Lung (tissue), 12 donors: Measurements from ENCODE around the gene IFT52. TPM values are rescaled to one million over a fixed set of nuclear protein-coding genes. Genes with fewer than 3 reads are reported as not detected.

Source experiments
- ATAC-seq: fragments of 200-7000 bp; cut with Tn5 transposase; one replicate; pipeline ENCODE4 v1.9.1; 2020; ENCODE audit warnings: moderate number of reproducible peaks; ENCODE audit not compliant: insufficient read depth, low FRiP score
- DNase-seq, 3 donors: peaks; one replicate each; pipeline ENCODE4 v3.0.0-alpha.2; 2013 to 2017
- H3K27ac ChIP-seq, 2 donors: one replicate each; pipeline ENCODE4 v1.5.1; 2013; ENCODE audit warnings: mild to moderate bottlenecking in 2 of 2, moderate library complexity in 2 of 2, control low read depth in 1 of 2, inconsistent platforms in 1 of 2, low read depth in 1 of 2, low read length in 1 of 2
- H3K27me3 ChIP-seq, 3 donors: one replicate each; pipeline ENCODE4 v1.5.1; 2013; ENCODE audit warnings: low read length in 2 of 3; ENCODE audit not compliant: control insufficient read depth in 3 of 3, insufficient read depth in 3 of 3
- H3K36me3 ChIP-seq, 4 donors: one replicate each; pipeline ENCODE4 v1.5.1; 2013; ENCODE audit warnings: low read length in 4 of 4, mild to moderate bottlenecking in 1 of 4, moderate library complexity in 1 of 4; ENCODE audit not compliant: control insufficient read depth in 4 of 4, insufficient read depth in 4 of 4
- H3K4me1 ChIP-seq, 5 donors: one replicate each; pipeline ENCODE4 v1.5.1; 2013; ENCODE audit warnings: low read length in 5 of 5, mild to moderate bottlenecking in 2 of 5, moderate library complexity in 1 of 5; ENCODE audit not compliant: control insufficient read depth in 5 of 5, insufficient read depth in 5 of 5
- H3K4me3 ChIP-seq: one replicate; pipeline ENCODE4 v1.5.1; 2013; ENCODE audit warnings: mild to moderate bottlenecking, control low read depth, moderate library complexity
- H3K9ac ChIP-seq, 2 donors: one replicate each; pipeline ENCODE4 v1.5.1; 2013; ENCODE audit warnings: low read length in 2 of 2, control low read depth in 1 of 2; ENCODE audit not compliant: insufficient read depth in 1 of 2
- H3K9me3 ChIP-seq, 4 donors: one replicate each; pipeline ENCODE4 v1.5.1; 2013; ENCODE audit warnings: low read length in 3 of 4, mild to moderate bottlenecking in 1 of 4, moderate library complexity in 1 of 4; ENCODE audit not compliant: control insufficient read depth in 4 of 4, insufficient read depth in 3 of 4
- WGBS, 2 donors: extraction: QIAGEN DNeasy Blood & Tissue Kit; methylation state at CpG; one replicate each; pipeline ENCODE4 v1.1.7; 2013; 5-methylcytosine and 5-hydroxymethylcytosine counted together
- polyA plus RNA-seq, 2 donors: library from polyadenylated mRNA; stranded (reverse); fragments of 200-250 nt; gene quantifications; one replicate each; pipeline ENCODE4 v1.2.1, GENCODE V29; 2013
- total RNA-seq, 2 donors: library from RNA; depleted of rRNA in 1 of 2; stranded (reverse); fragments of >200 nt in 1 of 2; gene quantifications; one replicate each; pipeline ENCODE4 v1.2.1, GENCODE V29; 2014 to 2021
- TF ChIP-seq, protein P1 (sequence below): IDR thresholded peaks from 2 replicates; pipeline ENCODE4 v1.5.1; 2012; ENCODE audit warnings: mild to moderate bottlenecking; ENCODE audit errors: control extremely low read depth, extremely low read depth
- donor health status: control.
- donor health status: control.
- donor health status: Bipolar disorder and iron deficiency.
- donor health status: healthy.
- donor health status: DM: yes; HTN: yes; CAD: no.

Gene IFT52
- total and polyA plus RNA-seq, 4 donors = 16.0 to 49.0 (median 22.5) TPM

DNA sequence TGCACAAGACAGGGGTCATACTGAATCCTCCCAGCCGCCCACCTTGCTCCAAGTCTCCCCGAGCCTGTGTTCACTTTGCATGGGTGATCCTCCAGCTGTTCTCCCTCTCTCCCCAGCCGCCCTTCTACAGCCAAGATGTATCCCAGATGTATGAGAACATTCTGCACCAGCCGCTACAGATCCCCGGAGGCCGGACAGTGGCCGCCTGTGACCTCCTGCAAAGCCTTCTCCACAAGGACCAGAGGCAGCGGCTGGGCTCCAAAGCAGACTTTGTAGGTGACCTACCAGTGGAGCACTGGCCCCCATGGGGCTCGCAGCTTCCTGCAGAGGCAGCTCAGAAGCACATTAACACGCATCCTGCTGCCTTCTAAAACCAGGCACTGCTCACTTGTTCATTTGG is 14.6 kb upstream of the IFT52 start:
- Histone ChIP-seq H3K9ac (no peak overlapping the region), H3K27me3 (no peaks in the 10 kb centered on the region), H3K4me3 (no peak overlapping the region), H3K4me1 (no peaks in the 10 kb centered on the region), H3K9me3 (no peaks in the 10 kb centered on the region), H3K36me3 (no peaks in the 10 kb centered on the region), H3K27ac (no peak overlapping the region)
- DNase-seq = no peak
- TF ChIP-seq, protein P1, sequence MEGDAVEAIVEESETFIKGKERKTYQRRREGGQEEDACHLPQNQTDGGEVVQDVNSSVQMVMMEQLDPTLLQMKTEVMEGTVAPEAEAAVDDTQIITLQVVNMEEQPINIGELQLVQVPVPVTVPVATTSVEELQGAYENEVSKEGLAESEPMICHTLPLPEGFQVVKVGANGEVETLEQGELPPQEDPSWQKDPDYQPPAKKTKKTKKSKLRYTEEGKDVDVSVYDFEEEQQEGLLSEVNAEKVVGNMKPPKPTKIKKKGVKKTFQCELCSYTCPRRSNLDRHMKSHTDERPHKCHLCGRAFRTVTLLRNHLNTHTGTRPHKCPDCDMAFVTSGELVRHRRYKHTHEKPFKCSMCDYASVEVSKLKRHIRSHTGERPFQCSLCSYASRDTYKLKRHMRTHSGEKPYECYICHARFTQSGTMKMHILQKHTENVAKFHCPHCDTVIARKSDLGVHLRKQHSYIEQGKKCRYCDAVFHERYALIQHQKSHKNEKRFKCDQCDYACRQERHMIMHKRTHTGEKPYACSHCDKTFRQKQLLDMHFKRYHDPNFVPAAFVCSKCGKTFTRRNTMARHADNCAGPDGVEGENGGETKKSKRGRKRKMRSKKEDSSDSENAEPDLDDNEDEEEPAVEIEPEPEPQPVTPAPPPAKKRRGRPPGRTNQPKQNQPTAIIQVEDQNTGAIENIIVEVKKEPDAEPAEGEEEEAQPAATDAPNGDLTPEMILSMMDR = no peak
- 80% methylated on average over 10 of the region's 10 CpGs for WGBS, 2 donors
- ATAC-seq = no peak

DNA sequence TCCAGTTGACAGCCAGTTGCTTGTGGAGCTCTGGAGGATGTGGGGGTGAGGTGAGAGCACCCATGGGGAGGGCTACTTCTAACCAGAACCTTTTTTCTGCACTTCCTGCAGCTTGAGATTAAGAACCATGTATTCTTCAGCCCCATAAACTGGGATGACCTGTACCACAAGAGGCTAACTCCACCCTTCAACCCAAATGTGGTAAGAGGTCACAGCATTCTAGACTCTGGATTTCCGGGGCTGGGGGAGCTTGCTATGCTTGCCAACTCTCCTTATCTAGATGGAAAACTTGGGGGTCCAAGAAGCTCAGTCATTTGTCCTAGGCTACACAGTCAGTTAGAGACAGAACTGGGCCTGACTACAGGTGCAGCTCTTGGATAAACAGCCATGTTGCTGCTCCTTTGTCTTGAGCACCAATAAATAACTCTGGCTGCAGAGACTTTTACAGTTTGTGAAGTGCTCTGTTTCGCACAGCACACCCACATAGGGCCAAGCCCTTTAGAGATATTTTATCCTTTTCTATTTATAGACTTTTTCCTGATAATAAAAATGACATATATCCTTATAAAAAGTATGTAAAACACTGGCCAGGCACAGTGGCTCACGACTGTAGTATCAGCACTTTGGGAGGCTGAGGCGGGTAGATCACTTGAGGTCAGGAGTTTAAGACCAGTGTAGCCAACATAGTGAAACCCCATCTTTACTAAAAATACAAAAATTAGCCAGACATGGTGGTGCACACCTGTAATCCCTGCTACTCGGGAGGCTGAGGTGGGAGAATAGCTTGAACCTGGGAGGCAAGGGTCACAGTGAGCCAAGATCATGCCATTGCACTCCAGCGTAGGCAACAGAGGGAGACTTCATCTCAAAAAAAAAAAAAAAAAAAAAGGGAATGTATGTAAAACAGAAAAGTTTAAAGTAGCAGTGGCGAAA is 10.6 kb upstream of the IFT52 start:
- Histone ChIP-seq H3K9me3 (no peaks in the 10 kb centered on the region), H3K4me1 (peaks cover 0 to 15% (median 5%) of the 10 kb centered on the region in 5 donors), H3K27ac (no peak overlapping the region), H3K27me3 (no peaks in the 10 kb centered on the region), H3K9ac (no peak overlapping the region), H3K4me3 (no peak overlapping the region), H3K36me3 (no peaks in the 10 kb centered on the region)
- ATAC-seq = no peak
- TF ChIP-seq, protein P1 = no peak
- 72 to 75% methylated on average over 7 of the region's 7 CpGs for WGBS, 2 donors
- DNase-seq = no peak

DNA sequence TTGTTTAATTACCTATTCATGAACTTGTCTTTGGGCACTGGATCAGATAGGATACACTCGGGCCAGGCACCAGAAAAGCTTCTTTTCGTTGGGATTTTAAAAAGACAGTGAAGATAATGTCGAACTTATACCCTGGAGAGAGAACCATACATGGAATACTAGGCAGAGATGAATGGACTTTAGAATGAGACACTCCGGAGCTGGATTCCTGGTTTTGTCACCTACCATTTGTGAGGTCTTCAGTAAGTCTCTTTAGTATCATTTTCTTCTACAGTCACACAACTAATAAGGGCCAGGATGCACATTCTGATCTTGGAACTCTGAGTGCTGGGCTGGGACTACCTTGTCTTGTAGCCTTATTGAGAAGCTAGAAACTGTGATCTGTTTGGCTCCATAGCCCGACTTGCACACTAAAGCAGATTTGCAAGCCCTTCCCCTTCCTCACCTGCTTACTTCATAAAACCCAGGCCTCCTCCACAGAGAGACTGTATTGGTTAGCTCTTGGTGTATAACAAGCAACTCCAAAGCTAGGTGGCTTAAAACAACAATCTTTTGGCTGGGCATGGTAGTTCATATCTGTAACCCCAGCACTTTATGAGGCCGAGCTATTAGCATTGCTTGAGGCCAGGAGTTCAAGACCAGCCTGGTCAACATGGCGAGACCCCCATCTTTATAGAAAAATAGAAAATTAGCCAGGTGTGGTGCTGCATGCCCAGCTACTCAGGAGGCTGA is 7.4 kb upstream of the IFT52 start:
- WGBS, 2 donors = 81 to 87% methylated on average over 7 of the region's 7 CpGs
- no peak for DNase-seq

More for the DNA sequence above, 7.4 kb upstream of the IFT52 start:
- Histone ChIP-seq H3K36me3 (no peaks in the 10 kb centered on the region), H3K9ac (no peak overlapping the region), H3K27me3 (no peaks in the 10 kb centered on the region), H3K9me3 (no peaks in the 10 kb centered on the region), H3K4me1 (peaks cover 0 to 17% (median 5%) of the 10 kb centered on the region in 5 donors), H3K27ac (no peak overlapping the region), H3K4me3 (no peak overlapping the region)
- TF ChIP-seq, protein P1 = no peak
- ATAC-seq = no peak
